Common myeloid progenitor, CD34-positive (primary cell): ENCODE results near the gene TUBB1. TPM values are rescaled to one million over a fixed set of nuclear protein-coding genes. Genes with fewer than 3 reads are reported as not detected.
A peak's percentile ranks its signal among the peaks of the same experiment; 100 is the strongest.

Source experiments
- CTCF ChIA-PET: fragments of 350-600 bp; sonication (Branson Sonifier 250); formaldehyde crosslinking; loops from one replicate; lab custom pipeline; 2021; ENCODE audit warnings: antibody characterized with exemption; lab: Charles Lee
- POLR2A ChIA-PET: fragments of 350-600 bp; sonication (Branson Sonifier 250); formaldehyde crosslinking; loops from one replicate; lab custom pipeline; 2021; ENCODE audit warnings: antibody characterized with exemption; lab: Charles Lee
- DNase-seq, 3 donors: peaks; one replicate each; pipeline versions ENCODE4 v3.0.0 to v3.0.0-alpha.2; 2013
- H3K27ac ChIP-seq, 2 experiments: 1 replicate in 1 of 2; 2 replicates in 1 of 2; pipeline ENCODE4 v1.7.0; 2013; ENCODE audit warnings: inconsistent platforms in 2 of 2, low read length in 2 of 2, mild to moderate bottlenecking in 2 of 2, low read depth in 1 of 2, moderate library complexity in 1 of 2; ENCODE audit not compliant: severe bottlenecking in 2 of 2, insufficient read depth in 1 of 2, poor library complexity in 1 of 2
- H3K27me3 ChIP-seq, 5 experiments: replicated peaks in 2 of 5; 1 replicate in 3 of 5; 2 replicates in 2 of 5; pipeline versions ENCODE4 v1.6.1 to v1.7.0; 2013; ENCODE audit warnings: low read length in 4 of 5, mild to moderate bottlenecking in 2 of 5, moderate library complexity in 2 of 5, inconsistent platforms in 1 of 5; ENCODE audit not compliant: insufficient read depth in 5 of 5, control insufficient read depth in 4 of 5
- H3K36me3 ChIP-seq, 4 experiments: 1 replicate in 2 of 4; 2 replicates in 2 of 4; pipeline versions ENCODE4 v1.6.1 to v1.7.0; 2013; ENCODE audit warnings: low read length in 3 of 4, control low read depth in 1 of 4, mild to moderate bottlenecking in 1 of 4; ENCODE audit not compliant: control insufficient read depth in 4 of 4, insufficient read depth in 4 of 4
- H3K4me1 ChIP-seq, 4 experiments: 1 replicate in 3 of 4; 2 replicates in 1 of 4; pipeline versions ENCODE4 v1.6.1 to v1.7.1; 2013; ENCODE audit warnings: low read length in 3 of 4, mild to moderate bottlenecking in 3 of 4, control low read depth in 1 of 4, inconsistent platforms in 1 of 4, moderate library complexity in 1 of 4; ENCODE audit not compliant: control insufficient read depth in 4 of 4, insufficient read depth in 4 of 4; ENCODE audit errors: control extremely low read depth in 1 of 4
- H3K4me3 ChIP-seq, 7 experiments: 1 replicate in 4 of 7; 2 replicates in 3 of 7; pipeline versions ENCODE4 v1.5.1 to v1.7.0; 2013; ENCODE audit warnings: mild to moderate bottlenecking in 7 of 7, low read length in 6 of 7, moderate library complexity in 6 of 7, inconsistent platforms in 2 of 7, low read depth in 2 of 7, control low read depth in 1 of 7; ENCODE audit not compliant: insufficient read depth in 4 of 7, control insufficient read depth in 1 of 7; ENCODE audit errors: extremely low read depth in 1 of 7
- H3K9me3 ChIP-seq, 5 experiments: 1 replicate in 4 of 5; 2 replicates in 1 of 5; pipeline versions ENCODE4 v1.6.1 to v1.7.1; 2013; ENCODE audit warnings: low read length in 4 of 5, mild to moderate bottlenecking in 2 of 5, inconsistent platforms in 1 of 5, low read depth in 1 of 5, moderate library complexity in 1 of 5; ENCODE audit not compliant: control insufficient read depth in 4 of 5, insufficient read depth in 2 of 5; ENCODE audit errors: control extremely low read depth in 1 of 5
- WGBS: methylation state at CpG from one replicate; pipeline ENCODE4 v1.1.5; 2013; ENCODE audit not compliant: insufficient coverage; 5-methylcytosine and 5-hydroxymethylcytosine counted together
- polyA plus RNA-seq: library from polyadenylated mRNA; unstranded; fragments of 120-200 nt; gene quantifications from one replicate; pipeline ENCODE4 v1.2.1, GENCODE V29; 2013

The TUBB1 gene
- 1.2 TPM for polyA plus RNA-seq

DNA sequence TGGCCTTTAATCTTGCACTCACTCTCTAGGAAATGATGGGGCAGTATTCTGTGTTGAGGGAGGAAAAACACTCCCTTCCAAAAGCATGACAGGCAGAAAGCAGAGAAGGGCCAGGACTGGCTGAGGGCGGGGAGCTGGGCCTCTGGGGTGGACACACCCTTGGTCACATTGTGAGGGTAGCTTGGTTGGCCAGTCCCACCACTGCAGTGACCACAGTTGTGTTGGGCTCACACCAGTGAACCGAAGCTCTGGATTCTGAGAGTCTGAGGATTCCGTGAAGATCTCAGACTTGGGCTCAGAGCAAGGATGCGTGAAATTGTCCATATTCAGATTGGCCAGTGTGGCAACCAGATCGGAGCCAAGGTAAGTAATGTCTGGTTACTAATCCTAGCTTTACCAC, at the start of gene TUBB1:
Gene TUBB1 (plus strand): TSS at position 213 of the 400 bp plus-strand sequence. CDS start 94 bp downstream, at position 307.
- ChIA-PET CTCF (interaction anchor here (0.7 to 1.7 kb wide), 6 partner anchors 9 to 22 kb away, joined by 3 to 4 read pairs (median 3); partner anchors contain the start of gene ATP5F1E), POLR2A (no interaction called here)
- Histone ChIP-seq H3K4me1 (peaks cover 9 to 60% (median 49%) of the 10 kb centered on the region in 4 experiments), H3K36me3 (peaks cover 0 to 16% (median 14%) of the 10 kb centered on the region in 4 experiments), H3K27me3 (no peaks in the 10 kb centered on the region), H3K4me3 (peak within 1 kb of the TSS in 1 of 7 experiments; percentile 3), H3K9me3 (no peaks in the 10 kb centered on the region), H3K27ac (peak within 1 kb of the TSS in 1 of 2 experiments; percentile 71)
- DNase-seq, result no peak
- WGBS, result 73% methylated on average over 5 of the region's 5 CpGs

DNA sequence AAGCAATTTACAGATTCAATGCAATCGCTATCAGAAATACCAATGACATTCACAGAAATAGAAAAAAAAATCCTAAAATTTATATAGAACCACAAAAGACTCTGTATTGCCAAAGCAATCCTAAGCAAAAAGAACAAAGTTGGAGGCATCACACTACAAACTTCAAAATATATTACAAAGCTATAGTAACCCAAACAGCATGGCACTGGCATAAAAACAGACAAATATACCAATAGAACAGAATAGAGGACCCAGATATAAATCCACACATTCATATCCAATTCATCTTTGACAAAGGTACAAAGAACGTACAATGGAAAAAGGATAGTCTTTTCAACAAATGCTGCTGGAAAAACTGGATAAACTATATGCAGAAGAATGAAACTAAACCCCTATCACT, 49.8 kb upstream of the TUBB1 start:
- Histone ChIP-seq H3K36me3 (no peaks in the 10 kb centered on the region), H3K27me3 (peaks cover 0 to 5% (median 0%) of the 10 kb centered on the region in 5 experiments), H3K4me1 (no peaks in the 10 kb centered on the region), H3K27ac (no peak overlapping the region), H3K4me3 (no peak overlapping the region), H3K9me3 (peaks cover 0 to 2% (median 0%) of the 10 kb centered on the region in 5 experiments)
- DNase-seq, result no peak
- ChIA-PET CTCF (no interaction called here), POLR2A (no interaction called here)
- WGBS, result no CpG with 5 or more reads among the region's 2 CpGs

DNA sequence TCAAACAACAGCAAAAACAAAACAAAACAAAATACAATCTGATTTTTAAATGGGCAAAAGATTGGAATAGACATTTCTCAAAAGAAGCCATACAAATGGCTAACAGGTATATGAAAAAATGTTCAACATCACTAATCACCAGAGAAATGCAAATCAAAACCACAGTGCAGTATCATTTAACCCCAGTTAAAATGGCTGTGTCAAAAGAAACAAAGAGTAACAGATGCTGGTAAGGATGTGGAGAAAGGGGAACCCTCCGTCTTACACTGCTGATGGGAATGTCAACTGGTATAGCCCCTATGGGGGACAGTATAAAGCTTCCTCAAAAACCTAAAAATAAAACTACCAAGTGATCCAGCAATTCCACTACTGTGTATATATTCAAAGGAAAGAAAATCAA, 49.1 kb upstream of the TUBB1 start:
- Histone ChIP-seq H3K27ac (no peak overlapping the region), H3K9me3 (peaks cover 0 to 3% (median 0%) of the 10 kb centered on the region in 5 experiments), H3K27me3 (peaks cover 0 to 5% (median 0%) of the 10 kb centered on the region in 5 experiments), H3K4me3 (no peak overlapping the region), H3K36me3 (no peaks in the 10 kb centered on the region), H3K4me1 (no peaks in the 10 kb centered on the region)
- no CpG with 5 or more reads among the region's 1 CpG for WGBS
- ChIA-PET CTCF (no interaction called here), POLR2A (no interaction called here)
- no peak for DNase-seq

DNA sequence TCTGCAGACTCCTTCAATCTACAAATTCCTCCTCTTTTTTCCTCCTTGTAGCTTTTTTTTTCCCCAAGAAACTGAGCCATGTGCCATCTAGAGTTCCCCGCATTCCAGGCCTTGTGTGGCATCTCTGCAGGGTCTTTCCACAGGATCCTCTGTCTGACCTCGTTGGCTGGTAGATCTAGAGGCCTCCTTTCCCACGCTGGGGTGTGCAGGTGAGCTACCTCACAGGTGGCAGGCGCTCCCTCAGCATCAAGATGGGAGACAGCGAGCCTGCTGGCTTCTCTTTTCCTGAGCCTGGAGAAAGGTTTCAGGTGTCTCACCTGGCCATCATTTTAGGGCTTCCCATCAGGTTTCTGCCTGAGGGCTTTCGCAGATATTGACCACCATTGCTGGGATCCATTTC, 47.8 kb upstream of the TUBB1 start:
- Histone ChIP-seq H3K4me1 (no peaks in the 10 kb centered on the region), H3K9me3 (peaks cover 0 to 8% (median 5%) of the 10 kb centered on the region in 5 experiments), H3K36me3 (no peaks in the 10 kb centered on the region), H3K27ac (no peak overlapping the region), H3K4me3 (no peak overlapping the region), H3K27me3 (no peaks in the 10 kb centered on the region)
- ChIA-PET CTCF (interaction anchor here (0.6 to 1.1 kb wide), 2 partner anchors 11 to 236 kb away, joined by 3 to 4 read pairs; no protein-coding TSS in a partner anchor), POLR2A (interaction anchor here (0.6 to 0.8 kb wide), 2 partner anchors 61 to 251 kb away, joined by 3 read pairs; no protein-coding TSS in a partner anchor)
- 96% methylated on average over 6 of the region's 6 CpGs for WGBS
- no peak for DNase-seq

DNA sequence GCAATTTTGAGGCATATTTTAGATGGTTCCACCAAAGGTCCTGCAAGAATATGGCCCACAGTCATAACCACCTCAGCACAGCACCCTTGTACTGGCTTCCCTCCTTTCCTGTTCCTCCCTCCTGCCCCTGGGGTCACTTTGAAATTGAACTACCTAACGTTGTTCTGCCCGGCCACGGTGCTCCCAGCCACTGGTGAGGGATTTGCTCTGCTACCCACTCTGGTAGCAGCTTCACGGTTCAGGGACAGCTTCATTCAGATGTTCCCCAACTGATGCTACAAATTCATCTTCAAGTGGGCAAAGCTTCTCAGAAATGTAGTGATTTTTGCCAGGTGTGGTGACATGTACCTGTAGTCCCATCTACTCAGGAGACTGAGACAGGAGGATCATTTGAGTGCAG, 46.0 kb upstream of the TUBB1 start:
- H3K4me3 ChIP-seq, result no peak overlapping the region
- no peak overlapping the region for H3K27ac ChIP-seq
- WGBS, result 96% methylated on average over 4 of the region's 4 CpGs
- H3K9me3 ChIP-seq, result peaks cover 0 to 12% (median 6%) of the 10 kb centered on the region in 5 experiments
- ChIA-PET CTCF (interaction anchor here (1.1 kb wide), 1 partner anchor 314 kb away, joined by 3 read pairs; no protein-coding TSS in a partner anchor), POLR2A (no interaction called here)
- H3K27me3 ChIP-seq, result no peaks in the 10 kb centered on the region
- no peak for DNase-seq
- no peaks in the 10 kb centered on the region for H3K36me3 ChIP-seq
- no peaks in the 10 kb centered on the region for H3K4me1 ChIP-seq

DNA sequence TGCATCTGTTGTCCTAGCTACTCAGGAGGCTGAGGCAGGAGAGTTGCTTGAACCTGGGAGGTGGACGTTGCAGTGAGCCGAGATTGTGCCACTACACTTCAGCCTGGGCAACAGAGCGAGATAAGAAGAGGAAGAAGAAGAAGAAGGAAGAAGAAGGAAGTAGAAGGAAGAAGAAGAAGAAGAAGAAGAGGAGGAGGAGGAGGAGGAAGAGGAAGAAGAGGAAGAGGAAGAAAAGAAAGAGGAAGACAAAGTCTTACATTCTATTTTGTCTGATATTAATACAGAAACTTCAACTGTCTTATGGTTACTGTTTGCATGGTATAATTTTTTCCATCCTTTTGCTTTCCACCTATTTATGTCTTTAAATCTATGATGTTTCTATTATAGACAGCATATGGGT, 45.4 kb upstream of the TUBB1 start:
- Histone ChIP-seq H3K4me1 (no peaks in the 10 kb centered on the region), H3K9me3 (peaks cover 0 to 12% (median 6%) of the 10 kb centered on the region in 5 experiments), H3K27me3 (no peaks in the 10 kb centered on the region), H3K36me3 (no peaks in the 10 kb centered on the region), H3K27ac (no peak overlapping the region), H3K4me3 (no peak overlapping the region)
- ChIA-PET CTCF (interaction anchor here (1.0 to 1.1 kb wide), 2 partner anchors 315 to 665 kb away, joined by 3 read pairs; no protein-coding TSS in a partner anchor), POLR2A (no interaction called here)
- WGBS, result 83% methylated on average over 2 of the region's 3 CpGs
- no peak for DNase-seq

DNA sequence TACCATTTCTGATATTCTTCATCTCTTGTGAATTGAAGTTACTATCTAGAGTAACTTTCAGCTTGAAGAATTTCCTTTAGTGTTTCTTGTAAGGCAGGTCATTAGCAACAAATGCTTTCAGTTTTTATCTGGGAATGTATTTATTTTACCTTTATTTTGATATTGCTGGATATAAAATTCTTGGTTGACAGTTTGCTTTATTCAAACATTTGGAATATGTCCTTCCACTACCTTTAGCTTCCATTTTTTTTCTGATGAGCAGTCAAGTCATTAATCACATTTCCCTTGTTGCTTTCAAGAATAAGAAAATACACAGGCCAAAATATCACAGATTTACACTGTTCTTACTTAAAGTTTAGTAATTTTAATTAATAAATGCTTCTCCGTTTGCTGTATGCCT, 43.9 kb upstream of the TUBB1 start:
- no peak for DNase-seq
- POLR2A ChIA-PET, result no interaction called here
- peaks cover 0 to 12% (median 6%) of the 10 kb centered on the region in 5 experiments for H3K9me3 ChIP-seq
- no peaks in the 10 kb centered on the region for H3K36me3 ChIP-seq
- no peaks in the 10 kb centered on the region for H3K4me1 ChIP-seq
- WGBS, result 100% methylated on average over 1 of the region's 1 CpG
- CTCF ChIA-PET, result no interaction called here
- no peak overlapping the region for H3K4me3 ChIP-seq
- no peaks in the 10 kb centered on the region for H3K27me3 ChIP-seq
- H3K27ac ChIP-seq, result no peak overlapping the region
